Right lobe of liver (tissue), 4 donors: ENCODE measurements around the gene ARMC12.

Experiments
- CTCF ChIP-seq, 4 donors: fragments of 200-600 bp in 3 of 4; fragments of 450-650 bp in 1 of 4; IDR thresholded peaks; one replicate each; pipeline versions ENCODE4 v1.5.1 to v1.8.0; 2016 to 2022; ENCODE audit warnings: antibody characterized with exemption in 4 of 4, mild to moderate bottlenecking in 2 of 4
- POLR2A ChIP-seq: fragments of 450-650 bp; IDR thresholded peaks from one replicate; pipeline ENCODE4 v1.6.1; 2017; ENCODE audit warnings: antibody characterized with exemption, mild to moderate bottlenecking
- donor health status: DM: no; HTN: no; CAD: no.
- donor health status: DM: no; HTN: no; CAD: no.
- donor health status: DM: no; HTN: yes; CAD: no.

DNA sequence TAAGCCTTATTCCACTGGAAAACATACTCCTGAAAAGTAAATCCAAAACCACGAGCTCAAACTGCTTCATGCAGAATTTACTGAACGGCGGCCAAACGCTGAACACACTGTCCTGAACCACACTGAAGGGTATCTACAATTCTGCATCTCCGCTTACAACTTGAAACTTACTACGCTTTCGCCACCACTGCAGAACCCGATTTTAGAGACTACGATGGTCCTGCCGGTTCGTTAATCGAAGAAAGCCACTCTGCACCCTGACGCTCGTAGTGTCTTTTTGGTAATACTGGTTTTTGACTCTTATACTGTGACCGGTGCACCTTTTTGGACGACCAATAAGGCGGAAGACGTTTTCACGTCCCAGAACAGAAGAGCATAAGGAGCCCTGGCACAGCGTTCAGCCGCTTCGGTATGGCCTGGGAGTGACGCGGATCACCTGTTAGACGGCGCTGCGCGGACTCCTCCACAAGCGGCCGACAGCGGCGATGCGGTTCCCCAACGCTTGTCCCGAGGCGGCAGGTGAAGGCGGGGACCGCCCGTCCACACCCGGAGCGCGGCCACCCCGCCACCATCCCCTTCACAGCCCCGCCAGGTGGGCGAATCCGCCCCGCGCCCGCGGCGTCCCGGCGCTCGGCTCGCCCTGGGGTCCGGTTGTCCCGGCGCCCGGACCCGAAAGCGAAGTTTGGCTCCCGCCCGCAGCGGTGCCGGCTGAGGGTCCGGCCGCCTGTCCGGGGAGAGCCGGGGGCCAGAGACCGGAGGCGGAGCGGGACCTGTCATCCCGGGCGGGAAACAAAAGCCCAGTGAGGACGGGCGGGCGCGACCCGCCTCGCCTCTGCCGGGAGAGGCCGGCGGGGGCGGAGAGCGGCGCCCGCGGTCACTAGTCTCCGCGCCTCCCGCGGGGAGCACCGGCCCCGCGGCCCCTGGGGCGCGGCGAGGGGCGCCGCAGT is 48.9 kb upstream of the ARMC12 start:
- no peak for TF ChIP-seq CTCF (IDR thresholded peaks at IDR 0.05)
- TF ChIP-seq POLR2A: peak; percentile 21
